Lower lobe of right lung (tissue), 2 donors: Measurements from ENCODE around the gene PSEN2. TPM values are rescaled to one million over a fixed set of nuclear protein-coding genes. Genes with fewer than 3 reads are reported as not detected.
A peak's percentile ranks its signal among the peaks of the same experiment; 100 is the strongest.
"Not testable (repeated sequence)": the region's sequence is repeated elsewhere in the genome, so short reads cannot be mapped to it uniquely, and the experiment has no call there.

ENCODE experiments used
- ATAC-seq, 2 donors: fragments of 200-7000 bp; cut with Tn5 transposase; one replicate each; pipeline ENCODE4 v1.9.1; 2020 to 2022; ENCODE audit warnings: mild to moderate bottlenecking in 2 of 2, moderate library complexity in 2 of 2
- DNase-seq: peaks from one replicate; pipeline ENCODE4 v3.0.0-alpha.2; 2020
- H3K27ac ChIP-seq: fragments of 200-600 bp; one replicate; pipeline ENCODE4 v1.8.0; 2022
- H3K27me3 ChIP-seq: fragments of 200-600 bp; one replicate; pipeline ENCODE4 v1.8.0; 2022; ENCODE audit warnings: low read depth
- H3K36me3 ChIP-seq: fragments of 200-600 bp; one replicate; pipeline ENCODE4 v1.8.0; 2022; ENCODE audit warnings: mild to moderate bottlenecking
- H3K4me1 ChIP-seq: fragments of 200-600 bp; one replicate; pipeline ENCODE4 v1.8.0; 2022
- H3K4me3 ChIP-seq: fragments of 200-600 bp; one replicate; pipeline ENCODE4 v1.8.0; 2022; ENCODE audit warnings: mild to moderate bottlenecking
- H3K9me3 ChIP-seq: fragments of 200-600 bp; one replicate; pipeline ENCODE4 v1.8.0; 2022
- CTCF ChIP-seq: fragments of 200-600 bp; IDR thresholded peaks from one replicate; pipeline ENCODE4 v1.8.0; 2022; ENCODE audit warnings: antibody characterized with exemption, mild to moderate bottlenecking
- intact Hi-C: fragments of 100-400 bp; cut with DNase I; formaldehyde crosslinking; loops from one replicate; pipeline ENCODE4 v1.11.0; 2022
- total RNA-seq: library from RNA; stranded (reverse); fragmentation: NEBNext Ultra II Directional; extraction: Animal tissue kit (Norgen Biotek cat#: 25700); gene quantifications from one replicate; pipeline ENCODE4 v1.2.1, GENCODE V29; 2021
- donor health status: DM: no; HTN: yes; CAD: no; lungs with severe emphysema.

The PSEN2 gene
- total RNA-seq, 1 donor from 2014 or later = 26.6 TPM

DNA sequence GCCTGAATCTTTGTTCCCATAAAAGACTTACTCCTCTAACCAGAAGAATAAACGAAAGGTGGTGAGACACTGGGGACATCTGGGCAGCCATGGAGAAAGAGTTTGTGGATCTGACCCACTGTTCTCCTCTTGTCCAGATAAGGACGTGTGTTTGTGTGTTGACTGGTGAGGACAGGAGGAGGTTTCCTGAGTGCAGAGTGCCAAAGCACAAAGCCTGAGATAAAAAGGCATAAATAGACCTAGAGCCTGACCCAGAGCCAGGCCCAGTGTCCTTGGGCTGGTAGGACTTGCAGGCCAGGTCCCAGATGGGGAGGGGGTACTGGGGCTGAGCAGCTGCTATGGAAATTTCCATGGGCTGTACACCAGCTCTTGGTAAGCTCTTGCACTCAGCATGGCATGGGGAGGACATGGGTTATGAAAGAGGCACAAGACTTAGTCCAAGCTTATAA lies 50.1 kb downstream of the PSEN2 start:
- peaks cover 8% of the 10 kb centered on the region for H3K36me3 ChIP-seq
- no peaks in the 10 kb centered on the region for H3K27me3 ChIP-seq
- H3K4me3 ChIP-seq = no peak overlapping the region
- H3K4me1 ChIP-seq = no peaks in the 10 kb centered on the region
- TF ChIP-seq CTCF = no peak
- H3K27ac ChIP-seq = no peak overlapping the region
- DNase-seq (no peak), ATAC-seq (no peak)
- intact Hi-C loops = no loop called here
- no peaks in the 10 kb centered on the region for H3K9me3 ChIP-seq

DNA sequence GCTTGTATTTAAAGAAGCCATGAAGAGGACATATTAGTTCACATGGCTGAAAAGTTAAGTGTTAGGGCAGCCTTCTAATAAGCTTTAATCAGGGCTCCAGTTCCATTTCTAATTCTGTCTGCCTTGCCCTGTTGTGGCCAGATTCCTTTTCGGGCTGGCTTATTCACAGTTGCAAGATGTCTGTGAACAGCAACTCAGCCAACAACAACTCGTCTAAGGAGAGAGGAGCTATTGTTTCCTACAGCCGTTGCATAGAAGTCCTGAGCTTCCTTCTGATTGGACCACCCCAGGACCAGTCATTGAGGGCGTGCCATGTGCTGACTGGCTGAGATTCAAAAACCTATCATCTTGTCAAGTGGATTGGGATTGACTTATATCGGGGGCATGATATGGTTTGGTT lies 51.1 kb downstream of the PSEN2 start:
- DNase-seq = no peak
- Histone ChIP-seq H3K4me3 (no peak overlapping the region), H3K4me1 (no peaks in the 10 kb centered on the region), H3K36me3 (peaks cover 8% of the 10 kb centered on the region), H3K27me3 (no peaks in the 10 kb centered on the region), H3K27ac (no peak overlapping the region), H3K9me3 (no peaks in the 10 kb centered on the region)
- TF ChIP-seq CTCF = no peak
- intact Hi-C loops = no loop called here
- no peak for ATAC-seq

DNA sequence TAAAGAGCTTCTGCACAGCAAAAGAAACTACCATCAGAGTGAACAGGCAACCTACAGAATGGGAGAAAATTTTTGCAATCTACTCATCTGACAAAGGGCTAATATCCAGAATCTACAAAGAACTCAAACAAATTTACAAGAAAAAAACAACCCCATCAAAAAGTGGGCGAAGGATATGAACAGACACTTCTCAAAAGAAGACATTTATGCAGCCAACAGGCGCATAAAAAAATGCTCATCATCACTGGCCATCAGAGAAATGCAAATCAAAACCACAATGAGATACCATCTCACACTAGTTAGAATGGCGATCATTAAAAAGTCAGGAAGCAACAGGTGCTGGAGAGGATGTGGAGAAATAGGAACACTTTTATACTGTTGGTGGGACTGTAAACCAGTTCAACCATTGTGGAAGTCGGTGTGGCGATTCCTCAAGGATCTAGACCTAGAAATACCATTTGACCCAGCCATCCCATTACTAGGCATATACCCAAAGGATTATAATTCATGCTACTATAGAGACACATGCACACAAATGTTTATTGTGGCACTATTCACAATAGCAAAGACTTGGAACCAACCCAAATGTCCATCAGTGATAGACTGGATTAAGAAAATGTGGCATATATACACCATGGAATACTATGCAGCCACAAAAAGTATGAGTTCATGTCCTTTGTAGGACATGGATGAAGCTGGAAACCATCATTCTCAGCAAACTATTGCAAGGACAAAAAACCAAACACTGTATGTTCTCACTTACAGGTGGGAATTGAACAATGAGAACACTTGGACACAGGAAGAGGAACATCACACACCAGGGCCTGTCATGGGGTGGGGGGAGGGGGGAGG lies 59.1 kb downstream of the PSEN2 start:
- H3K4me3 ChIP-seq, H3K27me3 ChIP-seq, intact Hi-C loops, H3K27ac ChIP-seq, H3K4me1 ChIP-seq, H3K9me3 ChIP-seq, ATAC-seq, DNase-seq, H3K36me3 ChIP-seq: not testable (repeated sequence)

- Histone ChIP-seq H3K9me3 (peaks cover 16% of the 10 kb centered on the region), H3K36me3 (no peaks in the 10 kb centered on the region), H3K27ac (no peak overlapping the region), H3K27me3 (no peaks in the 10 kb centered on the region), H3K4me3 (no peak overlapping the region), H3K4me1 (peaks cover 12% of the 10 kb centered on the region)
- DNase-seq = no peak
- intact Hi-C loops = no loop called here
- no peak for TF ChIP-seq CTCF
- no peak for ATAC-seq
Measured at GRCh38 chr1:226934483-226935237, 64.2 kb downstream of the PSEN2 start.

GRCh38 chr1:226937940-226938725 lies 67.7 kb downstream of the PSEN2 start:
- intact Hi-C loops = no loop called here
- TF ChIP-seq CTCF = no peak
- Histone ChIP-seq H3K36me3 (no peaks in the 10 kb centered on the region), H3K27ac (peak overlapping the region; percentile 99), H3K4me3 (no peak overlapping the region), H3K4me1 (peaks cover 38% of the 10 kb centered on the region), H3K27me3 (no peaks in the 10 kb centered on the region), H3K9me3 (peaks cover 16% of the 10 kb centered on the region)
- DNase-seq (no peak), ATAC-seq (no peak)
